Neuronal stem cell (in vitro differentiated cells): Measurements from ENCODE around the gene CFAP99.

ENCODE experiments used
- DNase-seq: peaks from one replicate; pipeline ENCODE4 v3.0.0-alpha.2; 2013; ENCODE audit warnings: low spot score
- H2AFZ ChIP-seq: one replicate; pipeline ENCODE4 v1.6.1; 2013; ENCODE audit warnings: mild to moderate bottlenecking, low read length, inconsistent platforms
- H2AK5ac ChIP-seq: 2 replicates; pipeline ENCODE4 v1.6.1; 2013; ENCODE audit warnings: low read depth, mild to moderate bottlenecking, inconsistent platforms, low read length, moderate library complexity, mixed read lengths
- H2BK120ac ChIP-seq: 2 replicates; pipeline ENCODE4 v1.6.1; 2013; ENCODE audit warnings: low read depth, mild to moderate bottlenecking, inconsistent platforms, low read length, moderate library complexity, mixed read lengths
- H2BK12ac ChIP-seq: one replicate; pipeline ENCODE4 v1.6.1; 2013; ENCODE audit warnings: low read length, inconsistent platforms
- H2BK15ac ChIP-seq: 2 replicates; pipeline ENCODE4 v1.6.1; 2013; ENCODE audit warnings: mild to moderate bottlenecking, low read length, inconsistent platforms, mixed read lengths
- H2BK5ac ChIP-seq: one replicate; pipeline ENCODE4 v1.6.1; 2013; ENCODE audit warnings: inconsistent platforms, mild to moderate bottlenecking, low read length, moderate library complexity
- H3K14ac ChIP-seq: one replicate; pipeline ENCODE4 v1.6.1; 2013; ENCODE audit warnings: low read length, inconsistent platforms
- H3K18ac ChIP-seq: 2 replicates; pipeline ENCODE4 v1.6.1; 2013; ENCODE audit warnings: low read length, inconsistent platforms
- H3K23ac ChIP-seq: 2 replicates; pipeline ENCODE4 v1.6.1; 2013; ENCODE audit warnings: low read depth, mild to moderate bottlenecking, mixed read lengths, low read length, inconsistent platforms; ENCODE audit not compliant: poor library complexity
- H3K27ac ChIP-seq: replicated peaks from 3 replicates; pipeline ENCODE4 v1.5.1; 2013; ENCODE audit warnings: low read length, inconsistent platforms
- H3K27me3 ChIP-seq, 3 experiments: 2 replicates each; pipeline ENCODE4 v1.6.1; 2013; ENCODE audit warnings: low read length in 3 of 3, mild to moderate bottlenecking in 2 of 3, inconsistent platforms in 1 of 3, low read depth in 1 of 3, mixed read lengths in 1 of 3, moderate library complexity in 1 of 3; ENCODE audit not compliant: control insufficient read depth in 3 of 3, insufficient read depth in 3 of 3
- H3K36me3 ChIP-seq, 2 donors: replicated peaks in 1 of 2; 2 replicates each; pipeline ENCODE4 v1.6.1; 2013; ENCODE audit warnings: low read length in 2 of 2; ENCODE audit not compliant: control insufficient read depth in 2 of 2, insufficient read depth in 2 of 2
- H3K4ac ChIP-seq: 2 replicates; pipeline ENCODE4 v1.6.1; 2013; ENCODE audit warnings: inconsistent platforms, mild to moderate bottlenecking, low read length, moderate library complexity
- H3K4me1 ChIP-seq, 2 donors: 1 replicate in 1 of 2; 2 replicates in 1 of 2; pipeline ENCODE4 v1.6.1; 2013; ENCODE audit warnings: low read length in 2 of 2, low read depth in 1 of 2; ENCODE audit not compliant: control insufficient read depth in 2 of 2, insufficient read depth in 1 of 2
- H3K4me2 ChIP-seq: one replicate; pipeline ENCODE4 v1.6.1; 2013; ENCODE audit warnings: mild to moderate bottlenecking, low read length, inconsistent platforms; ENCODE audit not compliant: insufficient read depth, poor library complexity, severe bottlenecking
- H3K4me3 ChIP-seq, 2 donors: 2 replicates each; pipeline ENCODE4 v1.5.1; 2013; ENCODE audit warnings: low read length in 2 of 2, mild to moderate bottlenecking in 2 of 2, inconsistent platforms in 1 of 2, moderate library complexity in 1 of 2
- H3K79me1 ChIP-seq: one replicate; pipeline ENCODE4 v1.6.1; 2013; ENCODE audit warnings: low read depth, mild to moderate bottlenecking, inconsistent platforms, low read length, moderate library complexity
- H3K9ac ChIP-seq: one replicate; pipeline ENCODE4 v1.6.1; 2013; ENCODE audit warnings: mild to moderate bottlenecking, low read depth, low read length, inconsistent platforms; ENCODE audit not compliant: poor library complexity
- H3K9me3 ChIP-seq, 2 donors: replicated peaks in 1 of 2; 2 replicates each; pipeline versions ENCODE3 to v1.6.1; 2013; ENCODE audit warnings: low read length in 2 of 2, mild to moderate bottlenecking in 2 of 2, inconsistent platforms in 1 of 2, low read depth in 1 of 2, mixed read lengths in 1 of 2, moderate library complexity in 1 of 2; ENCODE audit not compliant: control insufficient read depth in 2 of 2, insufficient read depth in 1 of 2
- H4K8ac ChIP-seq: one replicate; pipeline ENCODE4 v1.6.1; 2013; ENCODE audit warnings: low read depth, mild to moderate bottlenecking, inconsistent platforms, low read length, moderate library complexity
- H4K91ac ChIP-seq: one replicate; pipeline ENCODE4 v1.6.1; 2013; ENCODE audit warnings: low read length, low read depth, mild to moderate bottlenecking, inconsistent platforms; ENCODE audit not compliant: poor library complexity
- WGBS, 2 donors: extraction: QIAGEN DNeasy Blood & Tissue Kit; methylation state at CpG; one replicate each; pipeline ENCODE4 v1.1.7; 2013; ENCODE audit warnings: missing lambda C conversion rate in 2 of 2, mixed read lengths in 1 of 2; ENCODE audit not compliant: insufficient read length in 2 of 2, insufficient replicate concordance in 1 of 2; ENCODE audit errors: extremely low coverage in 2 of 2; 5-methylcytosine and 5-hydroxymethylcytosine counted together

CFAP99 gene

GRCh38 chr4:2442175-2442993, 23.6 kb downstream of the CFAP99 start:
- H3K36me3 ChIP-seq: no peaks in the 10 kb centered on the region
- no peak for DNase-seq
- H3K4me3 ChIP-seq: no peak overlapping the region

GRCh38 chr4:2443061-2443730, 24.4 kb downstream of the CFAP99 start:
- Histone ChIP-seq H3K9ac (no peak overlapping the region), H3K9me3 (no peaks in the 10 kb centered on the region), H3K4me1 (peaks cover 2 to 5% of the 10 kb centered on the region in 2 donors), H3K14ac (peak overlapping the region; percentile 31), H3K79me1 (peaks cover 2% of the 10 kb centered on the region), H3K4me2 (no peak overlapping the region), H3K27ac (no peak overlapping the region), H3K23ac (no peak overlapping the region), H3K18ac (peak overlapping the region; percentile 77), H2BK12ac (no peak overlapping the region), H4K8ac (no peak overlapping the region), H2BK15ac (peak overlapping the region; percentile 72), H3K27me3 (peaks cover 0 to 3% (median 0%) of the 10 kb centered on the region in 3 experiments), H2BK5ac (no peak overlapping the region), H2AFZ (no peak overlapping the region), H2AK5ac (no peak overlapping the region), H2BK120ac (no peak overlapping the region), H3K4ac (peak overlapping the region; percentile 80), H3K4me3 (no peak overlapping the region), H3K36me3 (no peaks in the 10 kb centered on the region), H4K91ac (no peak overlapping the region)
- no CpG with 5 or more reads among the region's 20 CpGs for WGBS, 2 donors
- no peak for DNase-seq

More at GRCh38 chr4:2442175-2442993, 23.6 kb downstream of the CFAP99 start:
- Histone ChIP-seq H3K27me3 (no peaks in the 10 kb centered on the region), H2AFZ (no peak overlapping the region), H4K8ac (peak overlapping the region; percentile 30), H3K18ac (peak overlapping the region; percentile 72), H2BK5ac (no peak overlapping the region), H3K4me1 (peaks cover 2 to 5% of the 10 kb centered on the region in 2 donors), H4K91ac (no peak overlapping the region), H2BK12ac (no peak overlapping the region), H3K79me1 (peaks cover 2% of the 10 kb centered on the region), H3K27ac (no peak overlapping the region), H3K9ac (peak overlapping the region; percentile 30), H3K4me2 (no peak overlapping the region), H3K4ac (peak overlapping the region; percentile 76), H3K23ac (peak overlapping the region; percentile 65), H3K14ac (no peak overlapping the region), H2BK15ac (peak overlapping the region; percentile 7), H2AK5ac (peak overlapping the region; percentile 83), H3K9me3 (no peaks in the 10 kb centered on the region), H2BK120ac (no peak overlapping the region)
- no CpG with 5 or more reads among the region's 20 CpGs for WGBS, 2 donors

- no peak for DNase-seq
Measured at GRCh38 chr4:2443956-2444740, 25.4 kb downstream of the CFAP99 start.

More at GRCh38 chr4:2443956-2444740, 25.4 kb downstream of the CFAP99 start:
- H3K36me3 ChIP-seq: no peaks in the 10 kb centered on the region
- H3K4ac ChIP-seq: no peak overlapping the region
- no peak overlapping the region for H4K8ac ChIP-seq
- no peaks in the 10 kb centered on the region for H3K9me3 ChIP-seq
- peaks cover 2 to 5% of the 10 kb centered on the region in 2 donors for H3K4me1 ChIP-seq
- H2AK5ac ChIP-seq: no peak overlapping the region
- no peak overlapping the region for H3K23ac ChIP-seq
- no peak overlapping the region for H3K4me3 ChIP-seq
- H3K79me1 ChIP-seq: peaks cover 2% of the 10 kb centered on the region
- no peak overlapping the region for H2AFZ ChIP-seq
- H2BK15ac ChIP-seq: no peak overlapping the region
- H3K27me3 ChIP-seq: peaks cover 0 to 11% (median 0%) of the 10 kb centered on the region in 3 experiments
- H4K91ac ChIP-seq: no peak overlapping the region
- H3K27ac ChIP-seq: no peak overlapping the region
- WGBS, 2 donors: no CpG with 5 or more reads among the region's 7 CpGs
- no peak overlapping the region for H3K4me2 ChIP-seq
- no peak overlapping the region for H2BK12ac ChIP-seq
- peak overlapping the region; percentile 19 for H3K18ac ChIP-seq
- H2BK120ac ChIP-seq: no peak overlapping the region
- no peak overlapping the region for H3K9ac ChIP-seq
- no peak overlapping the region for H2BK5ac ChIP-seq
- H3K14ac ChIP-seq: no peak overlapping the region
